Nephron (organoid): ENCODE results near the gene POMT1.

ENCODE experiments used
- H3K27ac Mint-ChIP-seq, 3 experiments: 2 replicates each; pipeline ENCODE4 v1.8.0; 2020; ENCODE audit warnings: mixed read lengths in 3 of 3, mild to moderate bottlenecking in 2 of 3, moderate library complexity in 1 of 3
- H3K27me3 Mint-ChIP-seq: 2 replicates; pipeline ENCODE4 v1.8.0; 2021; ENCODE audit warnings: low read depth, mild to moderate bottlenecking, moderate library complexity, mixed read lengths
- H3K36me3 Mint-ChIP-seq: 2 replicates; pipeline ENCODE4 v1.8.0; 2020; ENCODE audit warnings: low read depth, mixed read lengths
- H3K4me1 Mint-ChIP-seq: 2 replicates; pipeline ENCODE4 v1.8.0; 2020; ENCODE audit warnings: mixed read lengths
- H3K4me3 Mint-ChIP-seq, 3 experiments: 2 replicates each; pipeline ENCODE4 v1.8.0; 2020; ENCODE audit warnings: mild to moderate bottlenecking in 3 of 3, mixed read lengths in 3 of 3, moderate library complexity in 2 of 3
- H3K9me3 Mint-ChIP-seq: 2 replicates; pipeline ENCODE4 v1.8.0; 2020; ENCODE audit warnings: mixed read lengths
- TF ChIP-seq, protein P1 (sequence below), 3 experiments: fragments of 200-600 bp; sonication (generic); IDR thresholded peaks; one replicate each; pipeline ENCODE4 v1.5.0; 2021; ENCODE audit warnings: antibody characterized with exemption in 3 of 3; ENCODE audit not compliant: unreplicated experiment in 3 of 3

POMT1 gene

DNA sequence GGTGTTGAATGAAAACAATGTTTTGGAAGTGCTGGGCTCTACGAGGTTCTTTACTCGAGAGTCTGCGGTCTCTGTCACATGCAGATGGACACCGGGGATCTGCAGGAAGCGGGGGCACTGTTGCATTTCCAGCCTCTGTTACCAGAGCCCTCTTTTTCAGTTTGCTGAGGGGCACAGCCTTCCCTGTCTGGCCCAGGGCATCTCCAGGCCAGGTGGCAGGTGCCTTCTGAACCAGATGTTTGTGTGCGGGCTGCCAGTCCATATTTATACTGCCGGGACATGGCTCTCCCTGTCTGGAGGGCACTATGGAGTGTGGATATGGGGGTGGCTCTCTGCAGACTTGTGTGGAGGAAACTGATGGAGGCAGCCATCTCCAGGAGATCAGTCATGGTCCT is 18.7 kb upstream of the POMT1 start:
- no peak overlapping the region for H3K4me3 Mint-ChIP-seq
- no peaks in the 10 kb centered on the region for H3K9me3 Mint-ChIP-seq
- H3K4me1 Mint-ChIP-seq = no peaks in the 10 kb centered on the region
- H3K36me3 Mint-ChIP-seq = peaks cover 82% of the 10 kb centered on the region
- no peaks in the 10 kb centered on the region for H3K27me3 Mint-ChIP-seq
- TF ChIP-seq, protein P1, sequence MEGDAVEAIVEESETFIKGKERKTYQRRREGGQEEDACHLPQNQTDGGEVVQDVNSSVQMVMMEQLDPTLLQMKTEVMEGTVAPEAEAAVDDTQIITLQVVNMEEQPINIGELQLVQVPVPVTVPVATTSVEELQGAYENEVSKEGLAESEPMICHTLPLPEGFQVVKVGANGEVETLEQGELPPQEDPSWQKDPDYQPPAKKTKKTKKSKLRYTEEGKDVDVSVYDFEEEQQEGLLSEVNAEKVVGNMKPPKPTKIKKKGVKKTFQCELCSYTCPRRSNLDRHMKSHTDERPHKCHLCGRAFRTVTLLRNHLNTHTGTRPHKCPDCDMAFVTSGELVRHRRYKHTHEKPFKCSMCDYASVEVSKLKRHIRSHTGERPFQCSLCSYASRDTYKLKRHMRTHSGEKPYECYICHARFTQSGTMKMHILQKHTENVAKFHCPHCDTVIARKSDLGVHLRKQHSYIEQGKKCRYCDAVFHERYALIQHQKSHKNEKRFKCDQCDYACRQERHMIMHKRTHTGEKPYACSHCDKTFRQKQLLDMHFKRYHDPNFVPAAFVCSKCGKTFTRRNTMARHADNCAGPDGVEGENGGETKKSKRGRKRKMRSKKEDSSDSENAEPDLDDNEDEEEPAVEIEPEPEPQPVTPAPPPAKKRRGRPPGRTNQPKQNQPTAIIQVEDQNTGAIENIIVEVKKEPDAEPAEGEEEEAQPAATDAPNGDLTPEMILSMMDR (IDR thresholded peaks at IDR 0.05; ENCODE audit: unreplicated experiment in 3 of 3) = no peak
- H3K27ac Mint-ChIP-seq = no peak overlapping the region

DNA sequence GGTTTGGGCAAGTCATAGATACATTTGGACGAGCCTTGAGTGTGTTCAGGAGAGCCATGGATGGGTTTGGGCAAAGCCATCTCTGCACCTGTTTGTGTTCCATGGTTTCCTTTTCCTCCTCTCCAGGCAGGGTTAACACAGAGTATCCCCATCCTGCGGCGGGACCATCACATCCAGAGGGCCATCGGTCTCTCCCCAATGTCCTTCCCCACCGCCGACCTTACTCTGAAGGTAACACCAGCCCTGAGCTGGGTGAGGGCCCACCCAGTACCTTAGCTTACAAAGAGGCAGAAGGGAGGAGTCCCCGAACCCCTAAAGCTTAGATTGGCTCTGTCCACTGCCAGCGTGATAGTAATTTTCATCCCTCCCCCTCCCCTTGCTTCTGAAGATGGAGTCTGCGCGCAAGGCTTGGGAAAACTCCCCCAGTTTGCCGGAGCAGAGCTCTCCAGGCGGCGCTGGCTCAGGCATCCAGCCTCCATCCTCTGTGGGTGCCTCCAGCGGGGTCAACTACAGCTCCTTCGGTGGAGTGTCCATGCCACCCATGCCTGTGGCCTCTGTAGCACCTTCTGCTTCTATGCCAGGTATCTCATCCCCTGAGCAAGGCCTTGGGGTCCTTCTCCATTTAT is 18.0 kb upstream of the POMT1 start:
- no peak overlapping the region for H3K27ac Mint-ChIP-seq

DNA sequence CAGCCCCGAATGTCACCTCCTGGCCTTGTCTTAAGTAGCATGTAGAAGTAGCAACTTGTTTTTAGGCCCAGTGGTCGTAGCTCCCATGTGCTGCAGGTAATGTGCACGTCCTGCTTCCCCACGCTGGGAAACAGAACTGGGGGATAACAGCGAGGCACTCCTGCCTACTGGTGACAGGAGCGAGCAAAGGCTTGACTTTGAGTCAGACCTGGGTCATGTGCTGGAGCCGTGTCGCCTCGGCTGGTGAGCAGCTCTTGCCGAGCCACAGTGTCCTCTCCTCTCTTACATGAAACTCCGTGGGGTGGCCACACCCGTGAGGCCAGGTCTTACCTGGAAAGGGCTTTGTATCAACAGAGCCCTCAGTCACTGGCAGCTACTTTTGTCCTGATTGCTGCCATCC is 17.5 kb upstream of the POMT1 start:
- TF ChIP-seq, protein P1 (IDR thresholded peaks at IDR 0.05; ENCODE audit: unreplicated experiment in 3 of 3) = no peak

More for the DNA sequence above, 18.0 kb upstream of the POMT1 start:
- Mint-ChIP-seq H3K4me3 (no peak overlapping the region), H3K9me3 (no peaks in the 10 kb centered on the region), H3K36me3 (peaks cover 82% of the 10 kb centered on the region), H3K27me3 (no peaks in the 10 kb centered on the region), H3K4me1 (no peaks in the 10 kb centered on the region)
- TF ChIP-seq, protein P1 (IDR thresholded peaks at IDR 0.05; ENCODE audit: unreplicated experiment in 3 of 3) = no peak

DNA sequence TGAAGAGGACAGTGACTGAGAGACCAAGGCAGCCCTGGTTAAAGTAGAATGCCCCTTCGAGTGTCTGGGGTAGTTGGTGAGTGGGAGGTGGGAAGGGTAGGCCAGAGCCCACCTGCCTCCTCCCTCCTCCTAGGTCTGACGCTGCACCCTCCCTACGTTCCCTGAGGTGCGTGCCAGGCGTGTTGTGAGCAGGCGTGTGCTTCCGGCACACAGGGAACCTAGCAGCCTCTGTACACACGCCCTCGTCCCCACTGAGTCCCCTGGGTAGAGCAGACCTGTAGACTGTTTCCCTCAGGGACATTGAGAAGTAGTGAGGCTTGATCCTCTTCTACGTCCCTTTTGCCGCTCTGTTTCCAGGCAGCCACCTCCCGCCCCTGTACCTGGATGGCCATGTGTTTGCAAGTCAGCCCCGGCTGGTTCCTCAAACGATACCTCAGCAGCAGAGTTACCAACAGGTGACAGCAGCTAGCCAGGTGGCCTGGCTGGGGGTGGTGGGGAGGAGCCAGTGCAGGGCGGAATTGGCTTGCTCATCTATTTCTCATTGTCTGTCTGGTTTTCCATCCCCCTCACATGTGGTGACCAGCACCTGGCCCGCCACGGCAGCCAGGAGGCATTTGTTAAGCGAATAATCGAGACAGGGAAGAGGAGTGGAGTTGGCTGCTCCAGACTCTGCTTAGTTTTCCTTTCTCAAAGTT is 16.8 kb upstream of the POMT1 start:
- H3K27me3 Mint-ChIP-seq = no peaks in the 10 kb centered on the region
- TF ChIP-seq, protein P1 (IDR thresholded peaks at IDR 0.05; ENCODE audit: unreplicated experiment in 3 of 3) = no peak
- H3K36me3 Mint-ChIP-seq = peaks cover 87% of the 10 kb centered on the region
- H3K4me1 Mint-ChIP-seq = no peaks in the 10 kb centered on the region
- H3K9me3 Mint-ChIP-seq = no peaks in the 10 kb centered on the region
- no peak overlapping the region for H3K4me3 Mint-ChIP-seq
- H3K27ac Mint-ChIP-seq = no peak overlapping the region

More for the DNA sequence above, 17.5 kb upstream of the POMT1 start:
- H3K36me3 Mint-ChIP-seq = peaks cover 82% of the 10 kb centered on the region
- no peak overlapping the region for H3K4me3 Mint-ChIP-seq
- H3K27ac Mint-ChIP-seq = no peak overlapping the region
- no peaks in the 10 kb centered on the region for H3K4me1 Mint-ChIP-seq
- H3K27me3 Mint-ChIP-seq = no peaks in the 10 kb centered on the region
- H3K9me3 Mint-ChIP-seq = no peaks in the 10 kb centered on the region

DNA sequence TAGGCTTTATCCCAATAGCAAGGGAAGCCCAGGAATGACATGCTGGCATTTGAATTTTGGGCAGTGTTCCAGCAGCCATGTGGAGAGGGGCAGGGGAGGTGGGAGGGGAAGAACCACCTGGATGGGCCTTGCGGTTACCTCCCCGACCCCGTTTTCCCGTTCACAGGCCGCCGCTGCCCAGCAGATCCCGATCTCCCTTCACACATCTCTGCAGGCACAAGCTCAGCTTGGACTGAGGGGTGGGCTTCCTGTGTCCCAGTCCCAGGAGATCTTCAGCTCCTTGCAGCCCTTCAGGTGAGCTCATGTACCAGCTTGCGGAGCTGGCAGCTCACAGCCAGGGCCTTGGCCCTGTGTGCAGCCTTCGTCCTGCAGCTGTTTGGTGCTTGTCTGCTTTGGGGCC is 15.7 kb upstream of the POMT1 start:
- H3K9me3 Mint-ChIP-seq = no peaks in the 10 kb centered on the region
- H3K4me3 Mint-ChIP-seq = no peak overlapping the region
- H3K4me1 Mint-ChIP-seq = no peaks in the 10 kb centered on the region
- TF ChIP-seq, protein P1 (IDR thresholded peaks at IDR 0.05; ENCODE audit: unreplicated experiment in 3 of 3) = no peak
- peaks cover 90% of the 10 kb centered on the region for H3K36me3 Mint-ChIP-seq
- H3K27me3 Mint-ChIP-seq = no peaks in the 10 kb centered on the region
- no peak overlapping the region for H3K27ac Mint-ChIP-seq

DNA sequence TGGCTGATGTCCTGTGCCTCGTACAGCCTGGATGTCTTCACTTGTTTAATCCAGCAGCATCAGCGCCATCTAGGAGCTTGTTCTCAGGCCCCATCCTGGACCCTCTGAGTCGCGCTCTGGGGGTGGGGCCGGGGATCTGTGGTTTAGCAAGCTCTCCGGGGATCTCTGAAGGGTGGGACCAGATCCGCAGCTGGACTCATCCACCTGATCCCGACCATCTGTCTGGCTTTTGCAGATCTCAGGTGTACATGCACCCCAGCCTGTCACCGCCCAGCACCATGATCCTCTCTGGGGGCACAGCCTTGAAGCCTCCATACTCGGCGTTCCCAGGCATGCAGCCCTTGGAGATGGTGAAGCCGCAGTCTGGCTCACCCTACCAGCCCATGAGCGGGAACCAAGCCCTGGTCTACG is 15.1 kb upstream of the POMT1 start:
- H3K27me3 Mint-ChIP-seq = no peaks in the 10 kb centered on the region
- H3K36me3 Mint-ChIP-seq = peaks cover 90% of the 10 kb centered on the region
- H3K4me3 Mint-ChIP-seq = no peak overlapping the region
- TF ChIP-seq, protein P1 (IDR thresholded peaks at IDR 0.05; ENCODE audit: unreplicated experiment in 3 of 3) = no peak
- H3K9me3 Mint-ChIP-seq = no peaks in the 10 kb centered on the region
- no peaks in the 10 kb centered on the region for H3K4me1 Mint-ChIP-seq
- H3K27ac Mint-ChIP-seq = no peak overlapping the region
